H1 (cell line): ENCODE measurements around the gene PTPRD. TPM values are rescaled to one million over a fixed set of nuclear protein-coding genes. Genes with fewer than 3 reads are reported as not detected.

Source experiments
- CTCF ChIA-PET: fragments of 300-600 bp; sonication (Branson Sonifier 250); formaldehyde crosslinking; loops from one replicate; lab custom pipeline; 2021; ENCODE audit not compliant: partially characterized antibody; lab: Charles Lee
- POLR2A ChIA-PET: fragments of 300-600 bp; sonication (Branson Sonifier 250); formaldehyde crosslinking; loops from one replicate; lab custom pipeline; 2021; ENCODE audit warnings: inconsistent platforms; ENCODE audit not compliant: partially characterized antibody; lab: Charles Lee
- DNase-seq, 2 experiments: peaks; one replicate each; pipeline versions ENCODE4 v3.0.0 to v3.0.0-alpha.2; 2010 to 2022; ENCODE audit warnings: low spot score in 2 of 2, low read depth in 1 of 2, mixed read lengths in 1 of 2
- FAIRE-seq: peaks from 2 replicates; lab custom pipeline; 2011; peaks lifted over from hg19 to GRCh38; lab: Jason Lieb, UNC
- H2AFZ ChIP-seq: 2 replicates; pipeline ENCODE4 v1.8.1; 2012; ENCODE audit warnings: low read length, inconsistent platforms
- H2AK5ac ChIP-seq: 2 replicates; pipeline ENCODE4 v1.6.1; 2013; ENCODE audit warnings: low read depth, low read length
- H2BK120ac ChIP-seq: replicated peaks from 2 replicates; pipeline ENCODE3; 2013; ENCODE audit warnings: low read depth, low read length, inconsistent platforms
- H2BK12ac ChIP-seq: 2 replicates; pipeline ENCODE4 v1.6.1; 2013; ENCODE audit warnings: low read depth, low read length
- H2BK15ac ChIP-seq: 2 replicates; pipeline ENCODE4 v1.6.1; 2013; ENCODE audit warnings: low read length
- H2BK20ac ChIP-seq: 2 replicates; pipeline ENCODE4 v1.6.1; 2013; ENCODE audit warnings: low read length
- H2BK5ac ChIP-seq: 2 replicates; pipeline ENCODE4 v1.6.1; 2013; ENCODE audit warnings: low read depth, low read length
- H3K14ac ChIP-seq: 2 replicates; pipeline ENCODE4 v1.6.1; 2013; ENCODE audit warnings: inconsistent platforms; ENCODE audit not compliant: insufficient read length
- H3K18ac ChIP-seq: 2 replicates; pipeline ENCODE4 v1.6.1; 2013; ENCODE audit warnings: low read length; ENCODE audit errors: extremely low read depth
- H3K23ac ChIP-seq: 2 replicates; pipeline ENCODE4 v1.6.1; 2013; ENCODE audit warnings: inconsistent platforms; ENCODE audit not compliant: insufficient read length
- H3K23me2 ChIP-seq: 2 replicates; pipeline ENCODE4 v1.6.1; 2013; ENCODE audit warnings: low read depth, low read length
- H3K27ac ChIP-seq: 2 replicates; pipeline ENCODE4 v1.6.1; 2011; ENCODE audit warnings: low read depth, low read length, inconsistent platforms
- H3K27me3 ChIP-seq, 4 experiments: replicated peaks in 1 of 4; 1 replicate in 1 of 4; 2 replicates in 3 of 4; pipeline versions ENCODE4 v1.6.1 to v1.8.1; 2011 to 2013; ENCODE audit warnings: low read length in 3 of 4, mild to moderate bottlenecking in 3 of 4, inconsistent platforms in 2 of 4, mixed read lengths in 2 of 4, moderate library complexity in 1 of 4; ENCODE audit not compliant: control insufficient read depth in 3 of 4, insufficient read depth in 3 of 4; ENCODE audit errors: extremely low read depth in 1 of 4
- H3K36me3 ChIP-seq, 4 experiments: 2 replicates each; pipeline versions ENCODE4 v1.6.1 to v1.8.1; 2011 to 2013; ENCODE audit warnings: mild to moderate bottlenecking in 4 of 4, low read length in 3 of 4, moderate library complexity in 2 of 4, control low read depth in 1 of 4, inconsistent platforms in 1 of 4; ENCODE audit not compliant: insufficient read depth in 4 of 4, control insufficient read depth in 2 of 4
- H3K4ac ChIP-seq: replicated peaks from 2 replicates; pipeline ENCODE3; 2013; ENCODE audit warnings: low read length, low read depth, mixed read lengths, inconsistent platforms; ENCODE audit not compliant: insufficient read length
- H3K4me1 ChIP-seq, 4 experiments: replicated peaks in 1 of 4; 1 replicate in 1 of 4; 2 replicates in 3 of 4; pipeline versions ENCODE4 v1.6.1 to v1.8.1; 2011 to 2013; ENCODE audit warnings: low read length in 3 of 4, inconsistent platforms in 2 of 4, mixed read lengths in 1 of 4; ENCODE audit not compliant: insufficient read depth in 4 of 4, control insufficient read depth in 3 of 4
- H3K4me2 ChIP-seq, 2 experiments: 2 replicates each; pipeline versions ENCODE4 v1.6.1 to v1.8.1; 2011 to 2013; ENCODE audit warnings: low read depth in 2 of 2, low read length in 2 of 2, control low read depth in 1 of 2, inconsistent platforms in 1 of 2, mild to moderate bottlenecking in 1 of 2; ENCODE audit not compliant: insufficient read depth in 1 of 2
- H3K4me3 ChIP-seq, 4 experiments: fragments of 200-600, 300-600 bp in 1 of 4; sonication (generic), shearing (Covaris generic), sonication (Bioruptor Twin) in 1 of 4; 2 replicates each; pipeline versions ENCODE4 v1.5.1 to v1.8.1; 2011 to 2016; ENCODE audit warnings: low read length in 4 of 4, low read depth in 3 of 4, control low read depth in 2 of 4, inconsistent platforms in 2 of 4, mild to moderate bottlenecking in 2 of 4, mixed read lengths in 1 of 4, moderate library complexity in 1 of 4; ENCODE audit not compliant: insufficient read depth in 2 of 4; ENCODE audit errors: extremely low read depth in 1 of 4
- H3K56ac ChIP-seq: replicated peaks from 2 replicates; pipeline ENCODE3; 2013; ENCODE audit warnings: low read depth, mild to moderate bottlenecking, mixed read lengths, low read length, inconsistent platforms; ENCODE audit not compliant: insufficient read length
- H3K79me1 ChIP-seq: 2 replicates; pipeline ENCODE4 v1.6.1; 2013; ENCODE audit warnings: low read depth, low read length, control low read depth
- H3K79me2 ChIP-seq, 2 experiments: 2 replicates each; pipeline versions ENCODE4 v1.6.1 to v1.8.1; 2012 to 2013; ENCODE audit warnings: low read length in 2 of 2, mild to moderate bottlenecking in 2 of 2, inconsistent platforms in 1 of 2; ENCODE audit not compliant: insufficient read depth in 2 of 2, control insufficient read depth in 1 of 2
- H3K9ac ChIP-seq, 4 experiments: replicated peaks in 1 of 4; 1 replicate in 1 of 4; 2 replicates in 3 of 4; pipeline versions ENCODE4 v1.6.1 to v1.8.1; 2011 to 2013; ENCODE audit warnings: low read depth in 3 of 4, low read length in 3 of 4, control low read depth in 2 of 4, mild to moderate bottlenecking in 2 of 4, moderate library complexity in 2 of 4, inconsistent platforms in 1 of 4; ENCODE audit errors: extremely low read depth in 1 of 4
- H3K9me3 ChIP-seq, 2 experiments: 2 replicates each; pipeline versions ENCODE4 v1.6.1 to v1.8.1; 2012 to 2013; ENCODE audit warnings: mild to moderate bottlenecking in 2 of 2, moderate library complexity in 2 of 2, control low read depth in 1 of 2, inconsistent platforms in 1 of 2, low read depth in 1 of 2, low read length in 1 of 2, mixed read lengths in 1 of 2; ENCODE audit not compliant: insufficient read depth in 2 of 2
- H4K20me1 ChIP-seq, 2 experiments: replicated peaks in 1 of 2; 2 replicates each; pipeline versions ENCODE3 to v1.8.1; 2011 to 2013; ENCODE audit warnings: inconsistent platforms in 2 of 2, low read length in 2 of 2, mild to moderate bottlenecking in 1 of 2; ENCODE audit not compliant: insufficient read depth in 2 of 2, control insufficient read depth in 1 of 2
- H4K5ac ChIP-seq: 2 replicates; pipeline ENCODE4 v1.6.1; 2013; ENCODE audit warnings: low read length, low read depth, mixed read lengths, inconsistent platforms; ENCODE audit not compliant: insufficient read length
- H4K8ac ChIP-seq: 2 replicates; pipeline ENCODE4 v1.8.0; 2013; ENCODE audit warnings: mild to moderate bottlenecking, moderate library complexity, low read length, inconsistent platforms; ENCODE audit not compliant: insufficient read depth; ENCODE audit errors: extremely low read depth
- H4K91ac ChIP-seq: replicated peaks from 2 replicates; pipeline ENCODE3; 2013; ENCODE audit warnings: low read length, mixed read lengths, inconsistent platforms; ENCODE audit not compliant: insufficient read length
- MAFK ChIP-seq: IDR thresholded peaks from 2 replicates; pipeline ENCODE4 v1.6.1; 2012; ENCODE audit warnings: low read depth, mild to moderate bottlenecking, improper control_type of control experiment, low read length
- NANOG ChIP-seq: IDR thresholded peaks from 2 replicates; pipeline ENCODE4 v1.6.1; 2011; ENCODE audit warnings: low read length, low read depth, mild to moderate bottlenecking, inconsistent platforms; ENCODE audit not compliant: insufficient read depth, poor library complexity, severe bottlenecking
- NRF1 ChIP-seq: IDR thresholded peaks from 2 replicates; pipeline ENCODE4 v1.6.1; 2011; ENCODE audit warnings: mild to moderate bottlenecking, low read depth, low read length, improper control_type of control experiment
- RAD21 ChIP-seq, 2 experiments: IDR thresholded peaks in 1 of 2; conservative IDR thresholded peaks in 1 of 2; 2 replicates each; pipeline ENCODE4 v1.6.1; 2011; ENCODE audit warnings: low read depth in 2 of 2, low read length in 2 of 2, improper control_type of control experiment in 1 of 2, inconsistent platforms in 1 of 2, mild to moderate bottlenecking in 1 of 2, moderate library complexity in 1 of 2
- WGBS, 2 experiments: shearing (Covaris generic) in 1 of 2; methylation state at CpG; one replicate each; pipeline versions ENCODE4 v1.1.6 to v1.1.7; 2013 to 2015; ENCODE audit warnings: low lambda C conversion rate in 2 of 2, mixed read lengths in 2 of 2, inconsistent platforms in 1 of 2, low coverage in 1 of 2, missing lambda C conversion rate in 1 of 2; ENCODE audit not compliant: insufficient replicate concordance in 2 of 2, insufficient coverage in 1 of 2, insufficient read length in 1 of 2; ENCODE audit errors: extremely low coverage in 1 of 2, missing lambda C conversion rate in 1 of 2; 5-methylcytosine and 5-hydroxymethylcytosine counted together
- polyA plus RNA-seq, 7 experiments: library from polyadenylated mRNA; depleted of rRNA in 3 of 7; stranded (reverse) in 5 of 7; unstranded in 2 of 7; fragments of >200 nt in 5 of 7; fragments of 200-250 nt in 2 of 7; gene quantifications; 1 replicate in 5 of 7; 2 replicates in 1 of 7; 4 replicates in 1 of 7; pipeline versions ENCODE4 v1.2.1 to v1.2.3, GENCODE V29; 2011 to 2013; ENCODE audit warnings: missing spikeins in 2 of 7, mixed read lengths in 2 of 7
- total RNA-seq: library from RNA; stranded (reverse); fragmentation: NEBNext Ultra II Directional; extraction: Animal tissue kit (Norgen Biotek cat#: 25700); gene quantifications from 2 replicates; pipeline ENCODE4 v1.2.1, GENCODE V29; 2021
- TF ChIP-seq, protein P1 (sequence below), 3 experiments: IDR thresholded peaks; 1 replicate in 2 of 3; 2 replicates in 1 of 3; pipeline versions ENCODE4 v1.5.1 to v1.6.1; 2011; ENCODE audit warnings: low read length in 3 of 3, mild to moderate bottlenecking in 3 of 3, inconsistent platforms in 2 of 3, low read depth in 1 of 3, moderate library complexity in 1 of 3; ENCODE audit not compliant: insufficient read depth in 1 of 3; ENCODE audit errors: control extremely low read depth in 1 of 3

The PTPRD gene
- total and polyA plus RNA-seq, 2 of the 8 experiments (the other 6 are each of a cell fraction or from before 2014, with no cell fraction given) = 17.2 to 77.0 TPM

DNA sequence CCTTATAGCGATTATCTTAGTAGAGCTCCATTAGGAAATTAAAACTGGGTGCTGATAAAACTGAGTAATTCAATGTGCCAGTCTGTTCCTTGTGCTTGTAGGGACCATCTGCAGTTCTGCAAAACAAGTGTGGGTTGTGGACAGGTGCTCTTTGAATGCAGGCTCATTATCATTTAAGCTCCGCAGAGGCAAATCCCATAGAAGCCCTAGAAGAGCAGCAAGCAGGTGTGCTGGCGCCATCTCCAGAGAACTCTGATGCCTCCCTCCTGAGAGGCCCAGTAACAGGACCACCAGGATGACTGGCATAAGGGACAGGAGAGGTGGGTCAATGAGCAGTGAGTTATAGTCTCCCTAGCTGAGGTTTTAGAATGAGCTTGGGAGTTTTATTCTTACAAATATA, 1470.8 kb downstream of the PTPRD start:
- FAIRE-seq = peak; percentile 72

More for the DNA sequence above, 1470.8 kb downstream of the PTPRD start:
- DNase-seq = peak in 1 of 2 experiments; percentile 10
- Histone ChIP-seq H3K27ac (no peak overlapping the region), H3K14ac (no peak overlapping the region), H3K79me1 (no peaks in the 10 kb centered on the region), H3K56ac (no peak overlapping the region), H4K20me1 (no peaks in the 10 kb centered on the region), H2BK15ac (no peak overlapping the region), H3K23me2 (no peaks in the 10 kb centered on the region), H2AK5ac (no peak overlapping the region), H3K4ac (no peak overlapping the region), H4K5ac (no peak overlapping the region), H2BK5ac (no peak overlapping the region), H4K8ac (no peak overlapping the region), H3K27me3 (no peaks in the 10 kb centered on the region), H3K4me2 (no peak overlapping the region), H3K18ac (no peak overlapping the region), H4K91ac (no peak overlapping the region), H3K36me3 (no peaks in the 10 kb centered on the region), H3K79me2 (no peaks in the 10 kb centered on the region), H2BK20ac (no peak overlapping the region), H3K23ac (no peak overlapping the region), H3K4me3 (no peak overlapping the region), H2BK12ac (no peak overlapping the region), H3K9ac (no peak overlapping the region), H2BK120ac (no peak overlapping the region)
- WGBS, 2 experiments = 66% methylated on average over 3 of the region's 3 CpGs; no CpG with 5 or more reads in 1 of the 2 experiments
- TF ChIP-seq MAFK (no peak), NRF1 (no peak), NANOG (no peak), RAD21 (IDR thresholded peaks at IDR 0.05 in 1 of 2, conservative IDR thresholded peaks at IDR 0.05 in 1 of 2; ENCODE audit: low read depth in 2 of 2, low read length in 2 of 2) (peak; percentile 60 to 69)
- TF ChIP-seq, protein P1, sequence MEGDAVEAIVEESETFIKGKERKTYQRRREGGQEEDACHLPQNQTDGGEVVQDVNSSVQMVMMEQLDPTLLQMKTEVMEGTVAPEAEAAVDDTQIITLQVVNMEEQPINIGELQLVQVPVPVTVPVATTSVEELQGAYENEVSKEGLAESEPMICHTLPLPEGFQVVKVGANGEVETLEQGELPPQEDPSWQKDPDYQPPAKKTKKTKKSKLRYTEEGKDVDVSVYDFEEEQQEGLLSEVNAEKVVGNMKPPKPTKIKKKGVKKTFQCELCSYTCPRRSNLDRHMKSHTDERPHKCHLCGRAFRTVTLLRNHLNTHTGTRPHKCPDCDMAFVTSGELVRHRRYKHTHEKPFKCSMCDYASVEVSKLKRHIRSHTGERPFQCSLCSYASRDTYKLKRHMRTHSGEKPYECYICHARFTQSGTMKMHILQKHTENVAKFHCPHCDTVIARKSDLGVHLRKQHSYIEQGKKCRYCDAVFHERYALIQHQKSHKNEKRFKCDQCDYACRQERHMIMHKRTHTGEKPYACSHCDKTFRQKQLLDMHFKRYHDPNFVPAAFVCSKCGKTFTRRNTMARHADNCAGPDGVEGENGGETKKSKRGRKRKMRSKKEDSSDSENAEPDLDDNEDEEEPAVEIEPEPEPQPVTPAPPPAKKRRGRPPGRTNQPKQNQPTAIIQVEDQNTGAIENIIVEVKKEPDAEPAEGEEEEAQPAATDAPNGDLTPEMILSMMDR (IDR thresholded peaks at IDR 0.05; ENCODE audit: control extremely low read depth in 1 of 3, insufficient read depth in 1 of 3, low read depth in 1 of 3, low read length in 3 of 3) = peak; percentile 21 to 33 (median 23); a peak in 3 of 4 replicates
- TF ChIP-seq, all 59 proteins: peak for 2
- H3K9me3 ChIP-seq = no peaks in the 10 kb centered on the region
- H2AFZ ChIP-seq = no peak overlapping the region
- no peaks in the 10 kb centered on the region for H3K4me1 ChIP-seq
- ChIA-PET POLR2A (no interaction called here), CTCF (interaction anchor here (0.6 to 1.7 kb wide), 7 partner anchors 29 to 245 kb away, joined by 3 to 5 read pairs (median 3); no protein-coding TSS in a partner anchor)
